ENCODE measurements around the gene ETV3. TPM values are rescaled to one million over a fixed set of nuclear protein-coding genes. Genes with fewer than 3 reads are reported as not detected.
"Not testable (repeated sequence)": the region's sequence is repeated elsewhere in the genome, so short reads cannot be mapped to it uniquely, and the experiment has no call there.

ETV3 gene
- total RNA-seq, 1 experiment from 2014 or later: 36.3 TPM

- H3K79me2 ChIP-seq (ENCODE audit: insufficient read depth, low read length): no peaks in the 10 kb centered on the region
- peaks cover 15 to 17% of the 10 kb centered on the region in 2 experiments for H3K4me1 Mint-ChIP-seq
- no peak overlapping the region for H2AFZ ChIP-seq (ENCODE audit: low read length)
Measured at GRCh38 chr1:157183870-157184269, 45.7 kb upstream of the ETV3 start.

GRCh38 chr1:157182371-157182770 lies 44.2 kb upstream of the ETV3 start:
- H3K79me2 ChIP-seq (ENCODE audit: insufficient read depth, low read length); H3K27ac Mint-ChIP-seq; H3K14ac ChIP-seq (ENCODE audit: insufficient read depth, low read length); H4K8ac ChIP-seq (replicated peaks; ENCODE audit: insufficient read length, low read depth, low read length); H3K4me1 ChIP-seq (ENCODE audit: insufficient read depth, low read length); DNase-seq; H2BK5ac ChIP-seq (ENCODE audit: insufficient read length, low read length); H4K91ac ChIP-seq (ENCODE audit: insufficient read length, low read depth, low read length); H2BK12ac ChIP-seq (ENCODE audit: insufficient read length, low read depth, low read length); H3K9me3 ChIP-seq (ENCODE audit: control insufficient read depth, low read depth, low read length); H2AFZ ChIP-seq (ENCODE audit: low read length); H3K23me2 ChIP-seq (ENCODE audit: insufficient read length, low read depth, low read length, poor library complexity, severe bottlenecking); H3K36me3 Mint-ChIP-seq (ENCODE audit: insufficient read depth in 1 of 3, low read depth in 3 of 3); H3K9ac ChIP-seq (ENCODE audit: extremely low read depth, insufficient read length, low read length); H4K5ac ChIP-seq (ENCODE audit: insufficient read length, low read depth, low read length); H3K9me3 Mint-ChIP-seq; H2BK120ac ChIP-seq (ENCODE audit: low read depth, low read length, poor library complexity, severe bottlenecking); H3K23ac ChIP-seq (ENCODE audit: insufficient read length, low read depth, low read length); H3K79me1 ChIP-seq (ENCODE audit: insufficient read depth, low read depth, low read length, poor library complexity, severe bottlenecking); H3K4me2 ChIP-seq (ENCODE audit: insufficient read depth, insufficient read length, low read length); H3K18ac ChIP-seq (ENCODE audit: insufficient read length, low read depth, low read length); H4K20me1 ChIP-seq (ENCODE audit: control insufficient read depth, insufficient read depth, insufficient read length); H3K4ac ChIP-seq (ENCODE audit: low read depth, low read length); H2AK5ac ChIP-seq (ENCODE audit: insufficient read length, low read length); H3K27me3 Mint-ChIP-seq (ENCODE audit: low read depth); H2BK15ac ChIP-seq (ENCODE audit: low read depth, low read length); H3T11ph ChIP-seq (ENCODE audit: low read length); H3K27me3 ChIP-seq (ENCODE audit: insufficient read depth, low read length); H2BK20ac ChIP-seq (ENCODE audit: low read depth, low read length, poor library complexity, severe bottlenecking); H3K4me3 Mint-ChIP-seq; H3K56ac ChIP-seq (ENCODE audit: insufficient read length, low read depth, low read length); H3K27ac ChIP-seq (ENCODE audit: insufficient read length, low read depth, low read length): not testable (repeated sequence)
- H3K4me1 Mint-ChIP-seq: peaks cover 25 to 26% of the 10 kb centered on the region in 2 experiments
- no CpG with 5 or more reads among the region's 5 CpGs for WGBS (ENCODE audit: extremely low coverage, insufficient read length, low lambda C conversion rate)

More at GRCh38 chr1:157183870-157184269, 45.7 kb upstream of the ETV3 start:
- H2BK15ac ChIP-seq (ENCODE audit: low read depth, low read length): no peak overlapping the region
- H3T11ph ChIP-seq (ENCODE audit: low read length): no peak overlapping the region
- no CpG with 5 or more reads among the region's 3 CpGs for WGBS (ENCODE audit: extremely low coverage, insufficient read length, low lambda C conversion rate)
- H3K79me1 ChIP-seq (ENCODE audit: insufficient read depth, low read depth, low read length, poor library complexity, severe bottlenecking): no peaks in the 10 kb centered on the region
- H3K27me3 ChIP-seq (ENCODE audit: insufficient read depth, low read length): no peaks in the 10 kb centered on the region
- H3K9me3 ChIP-seq (ENCODE audit: control insufficient read depth, low read depth, low read length): no peaks in the 10 kb centered on the region
- no peak overlapping the region for H4K5ac ChIP-seq (ENCODE audit: insufficient read length, low read depth, low read length)
- TF ChIP-seq CTCF (conservative IDR thresholded peaks at IDR 0.05): no peak
- no peak overlapping the region for H3K9ac ChIP-seq (ENCODE audit: extremely low read depth, insufficient read length, low read length)
- no peak overlapping the region for H3K18ac ChIP-seq (ENCODE audit: insufficient read length, low read depth, low read length)
- no peak overlapping the region for H2BK12ac ChIP-seq (ENCODE audit: insufficient read length, low read depth, low read length)
- no peaks in the 10 kb centered on the region for H3K23me2 ChIP-seq (ENCODE audit: insufficient read length, low read depth, low read length, poor library complexity, severe bottlenecking)
- H3K23ac ChIP-seq (ENCODE audit: insufficient read length, low read depth, low read length): no peak overlapping the region
- Mint-ChIP-seq H3K27me3 (ENCODE audit: low read depth) (no peaks in the 10 kb centered on the region), H3K4me3 (no peak overlapping the region), H3K36me3 (ENCODE audit: insufficient read depth in 1 of 3, low read depth in 3 of 3) (no peaks in the 10 kb centered on the region), H3K27ac (no peak overlapping the region), H3K9me3 (no peaks in the 10 kb centered on the region)
- no peak overlapping the region for H2BK20ac ChIP-seq (ENCODE audit: low read depth, low read length, poor library complexity, severe bottlenecking)
- no peaks in the 10 kb centered on the region for H4K20me1 ChIP-seq (ENCODE audit: control insufficient read depth, insufficient read depth, insufficient read length)
- H3K4ac ChIP-seq (ENCODE audit: low read depth, low read length): no peak overlapping the region
- no peak overlapping the region for H4K91ac ChIP-seq (ENCODE audit: insufficient read length, low read depth, low read length)
- H2BK5ac ChIP-seq (ENCODE audit: insufficient read length, low read length): no peak overlapping the region
- no peak overlapping the region for H3K14ac ChIP-seq (ENCODE audit: insufficient read depth, low read length)
- no peaks in the 10 kb centered on the region for H3K4me1 ChIP-seq (ENCODE audit: insufficient read depth, low read length)
- no peak overlapping the region for H2AK5ac ChIP-seq (ENCODE audit: insufficient read length, low read length)
- no peak overlapping the region for H3K56ac ChIP-seq (ENCODE audit: insufficient read length, low read depth, low read length)
- H4K8ac ChIP-seq (replicated peaks; ENCODE audit: insufficient read length, low read depth, low read length): no peak overlapping the region
- H3K4me2 ChIP-seq (ENCODE audit: insufficient read depth, insufficient read length, low read length): no peak overlapping the region
- H3K27ac ChIP-seq (ENCODE audit: insufficient read length, low read depth, low read length): no peak overlapping the region
- DNase-seq: no peak
- no peak overlapping the region for H2BK120ac ChIP-seq (ENCODE audit: low read depth, low read length, poor library complexity, severe bottlenecking)
